Measurements from ENCODE around the gene EDA2R. TPM values are rescaled to one million over a fixed set of nuclear protein-coding genes. Genes with fewer than 3 reads are reported as not detected.

Gene EDA2R
- total RNA-seq, 1 experiment from 2014 or later: not detected

GRCh38 chrX:66616944-66617343 is 21.9 kb downstream of the EDA2R start:
- H3K36me3 ChIP-seq (ENCODE audit: insufficient read depth, low read length): no peaks in the 10 kb centered on the region
- no peak overlapping the region for H3K27ac ChIP-seq (ENCODE audit: low read length)
- DNase-seq: no peak

GRCh38 chrX:66602381-66602938 is 36.4 kb downstream of the EDA2R start:
- Histone ChIP-seq H3K4me2 (ENCODE audit: low read depth, low read length, poor library complexity, severe bottlenecking) (no peak overlapping the region), H3K9me2 (replicated peaks; ENCODE audit: insufficient read depth, low read length) (no peaks in the 10 kb centered on the region), H3K9ac (ENCODE audit: low read length) (no peak overlapping the region), H3K9me3 (ENCODE audit: low read length) (peaks cover 55% of the 10 kb centered on the region), H3K79me2 (ENCODE audit: low read length) (no peaks in the 10 kb centered on the region), H3K36me3 (ENCODE audit: insufficient read depth, low read length) (no peaks in the 10 kb centered on the region), H3K4me1 (ENCODE audit: low read length) (no peaks in the 10 kb centered on the region), H3K4me3 (ENCODE audit: low read length) (no peak overlapping the region), H4K20me1 (ENCODE audit: insufficient read depth, low read depth, low read length) (no peaks in the 10 kb centered on the region), H3K27ac (ENCODE audit: low read length) (no peak overlapping the region), H2AFZ (ENCODE audit: low read length) (no peak overlapping the region), H3K27me3 (ENCODE audit: low read length) (no peaks in the 10 kb centered on the region)
- no peak for DNase-seq

More at GRCh38 chrX:66616944-66617343, 21.9 kb downstream of the EDA2R start:
- Histone ChIP-seq H3K4me2 (ENCODE audit: low read depth, low read length, poor library complexity, severe bottlenecking) (no peak overlapping the region), H4K20me1 (ENCODE audit: insufficient read depth, low read depth, low read length) (no peaks in the 10 kb centered on the region), H3K4me1 (ENCODE audit: low read length) (no peaks in the 10 kb centered on the region), H3K9me3 (ENCODE audit: low read length) (peaks cover 17% of the 10 kb centered on the region), H3K27me3 (ENCODE audit: low read length) (no peaks in the 10 kb centered on the region), H3K79me2 (ENCODE audit: low read length) (no peaks in the 10 kb centered on the region), H3K9me2 (replicated peaks; ENCODE audit: insufficient read depth, low read length) (no peaks in the 10 kb centered on the region), H3K4me3 (ENCODE audit: low read length) (no peak overlapping the region), H3K9ac (ENCODE audit: low read length) (no peak overlapping the region), H2AFZ (ENCODE audit: low read length) (no peak overlapping the region)

GRCh38 chrX:66601522-66601921 is 37.4 kb downstream of the EDA2R start:
- Histone ChIP-seq H2AFZ (ENCODE audit: low read length) (no peak overlapping the region), H3K27me3 (ENCODE audit: low read length) (no peaks in the 10 kb centered on the region), H3K9me2 (replicated peaks; ENCODE audit: insufficient read depth, low read length) (no peaks in the 10 kb centered on the region), H3K4me2 (ENCODE audit: low read depth, low read length, poor library complexity, severe bottlenecking) (no peak overlapping the region), H3K9me3 (ENCODE audit: low read length) (peaks cover 57% of the 10 kb centered on the region), H3K27ac (ENCODE audit: low read length) (no peak overlapping the region), H4K20me1 (ENCODE audit: insufficient read depth, low read depth, low read length) (no peaks in the 10 kb centered on the region), H3K9ac (ENCODE audit: low read length) (no peak overlapping the region), H3K4me1 (ENCODE audit: low read length) (no peaks in the 10 kb centered on the region), H3K79me2 (ENCODE audit: low read length) (no peaks in the 10 kb centered on the region), H3K4me3 (ENCODE audit: low read length) (no peak overlapping the region), H3K36me3 (ENCODE audit: insufficient read depth, low read length) (no peaks in the 10 kb centered on the region)
- DNase-seq: no peak

- no peaks in the 10 kb centered on the region for H3K27me3 ChIP-seq (ENCODE audit: low read length)
- no peaks in the 10 kb centered on the region for H4K20me1 ChIP-seq (ENCODE audit: insufficient read depth, low read depth, low read length)
- no peaks in the 10 kb centered on the region for H3K9me2 ChIP-seq (replicated peaks; ENCODE audit: insufficient read depth, low read length)
- no peak overlapping the region for H3K4me3 ChIP-seq (ENCODE audit: low read length)
- no peak overlapping the region for H3K27ac ChIP-seq (ENCODE audit: low read length)
- H3K79me2 ChIP-seq (ENCODE audit: low read length): no peaks in the 10 kb centered on the region
- peaks cover 18% of the 10 kb centered on the region for H3K9me3 ChIP-seq (ENCODE audit: low read length)
- H3K9ac ChIP-seq (ENCODE audit: low read length): no peak overlapping the region
- H3K36me3 ChIP-seq (ENCODE audit: insufficient read depth, low read length): no peaks in the 10 kb centered on the region
- no peak overlapping the region for H2AFZ ChIP-seq (ENCODE audit: low read length)
- H3K4me1 ChIP-seq (ENCODE audit: low read length): no peaks in the 10 kb centered on the region
- DNase-seq: no peak
- no peak overlapping the region for H3K4me2 ChIP-seq (ENCODE audit: low read depth, low read length, poor library complexity, severe bottlenecking)
Observed at GRCh38 chrX:66579219-66579618, 59.7 kb downstream of the EDA2R start.

- DNase-seq: no peak
- no peaks in the 10 kb centered on the region for H3K4me1 ChIP-seq (ENCODE audit: low read length)
- peaks cover 4% of the 10 kb centered on the region; the same call in 1 of the 2 replicates for H3K9me3 ChIP-seq (ENCODE audit: low read length)
- H3K4me2 ChIP-seq (ENCODE audit: low read depth, low read length, poor library complexity, severe bottlenecking): no peak overlapping the region
- H3K27ac ChIP-seq (ENCODE audit: low read length): no peak overlapping the region
- no peaks in the 10 kb centered on the region for H3K36me3 ChIP-seq (ENCODE audit: insufficient read depth, low read length)
- no peaks in the 10 kb centered on the region for H4K20me1 ChIP-seq (ENCODE audit: insufficient read depth, low read depth, low read length)
- H3K79me2 ChIP-seq (ENCODE audit: low read length): no peaks in the 10 kb centered on the region
- H2AFZ ChIP-seq (ENCODE audit: low read length): no peak overlapping the region
- H3K9me2 ChIP-seq (replicated peaks; ENCODE audit: insufficient read depth, low read length): no peaks in the 10 kb centered on the region
- no peaks in the 10 kb centered on the region for H3K27me3 ChIP-seq (ENCODE audit: low read length)
- no peak overlapping the region for H3K4me3 ChIP-seq (ENCODE audit: low read length)
- no peak overlapping the region for H3K9ac ChIP-seq (ENCODE audit: low read length)
Observed at GRCh38 chrX:66553973-66554372, 84.9 kb downstream of the EDA2R start.

- no peak overlapping the region for H3K27ac ChIP-seq (ENCODE audit: low read length)
- H3K9me3 ChIP-seq (ENCODE audit: low read length): peaks cover 23% of the 10 kb centered on the region
- no peak overlapping the region for H3K9ac ChIP-seq (ENCODE audit: low read length)
- no peak for DNase-seq
- no peaks in the 10 kb centered on the region for H3K9me2 ChIP-seq (replicated peaks; ENCODE audit: insufficient read depth, low read length)
- H3K4me2 ChIP-seq (ENCODE audit: low read depth, low read length, poor library complexity, severe bottlenecking): no peak overlapping the region
- no peak overlapping the region for H2AFZ ChIP-seq (ENCODE audit: low read length)
- no peaks in the 10 kb centered on the region for H4K20me1 ChIP-seq (ENCODE audit: insufficient read depth, low read depth, low read length)
- no peaks in the 10 kb centered on the region for H3K36me3 ChIP-seq (ENCODE audit: insufficient read depth, low read length)
- H3K27me3 ChIP-seq (ENCODE audit: low read length): no peaks in the 10 kb centered on the region
- no peaks in the 10 kb centered on the region for H3K79me2 ChIP-seq (ENCODE audit: low read length)
- no peak overlapping the region for H3K4me3 ChIP-seq (ENCODE audit: low read length)
- H3K4me1 ChIP-seq (ENCODE audit: low read length): no peaks in the 10 kb centered on the region
Observed at GRCh38 chrX:66547847-66548369, 91.0 kb downstream of the EDA2R start.

Small RNA genes lying within 50 kb of the gene (small RNA-seq; reads per million reads assigned to genes)
- gene RNU6-394P: not detected
